ENCODE measurements around the gene CRHR1.

Gene CRHR1

GRCh38 chr17:45777388-45777787, 6.7 kb upstream of the CRHR1 start:
- no peak for TF ChIP-seq SPI1 (IDR thresholded peaks at IDR 0.05; ENCODE audit: borderline replicate concordance, low read depth)
- TF ChIP-seq, protein P1, sequence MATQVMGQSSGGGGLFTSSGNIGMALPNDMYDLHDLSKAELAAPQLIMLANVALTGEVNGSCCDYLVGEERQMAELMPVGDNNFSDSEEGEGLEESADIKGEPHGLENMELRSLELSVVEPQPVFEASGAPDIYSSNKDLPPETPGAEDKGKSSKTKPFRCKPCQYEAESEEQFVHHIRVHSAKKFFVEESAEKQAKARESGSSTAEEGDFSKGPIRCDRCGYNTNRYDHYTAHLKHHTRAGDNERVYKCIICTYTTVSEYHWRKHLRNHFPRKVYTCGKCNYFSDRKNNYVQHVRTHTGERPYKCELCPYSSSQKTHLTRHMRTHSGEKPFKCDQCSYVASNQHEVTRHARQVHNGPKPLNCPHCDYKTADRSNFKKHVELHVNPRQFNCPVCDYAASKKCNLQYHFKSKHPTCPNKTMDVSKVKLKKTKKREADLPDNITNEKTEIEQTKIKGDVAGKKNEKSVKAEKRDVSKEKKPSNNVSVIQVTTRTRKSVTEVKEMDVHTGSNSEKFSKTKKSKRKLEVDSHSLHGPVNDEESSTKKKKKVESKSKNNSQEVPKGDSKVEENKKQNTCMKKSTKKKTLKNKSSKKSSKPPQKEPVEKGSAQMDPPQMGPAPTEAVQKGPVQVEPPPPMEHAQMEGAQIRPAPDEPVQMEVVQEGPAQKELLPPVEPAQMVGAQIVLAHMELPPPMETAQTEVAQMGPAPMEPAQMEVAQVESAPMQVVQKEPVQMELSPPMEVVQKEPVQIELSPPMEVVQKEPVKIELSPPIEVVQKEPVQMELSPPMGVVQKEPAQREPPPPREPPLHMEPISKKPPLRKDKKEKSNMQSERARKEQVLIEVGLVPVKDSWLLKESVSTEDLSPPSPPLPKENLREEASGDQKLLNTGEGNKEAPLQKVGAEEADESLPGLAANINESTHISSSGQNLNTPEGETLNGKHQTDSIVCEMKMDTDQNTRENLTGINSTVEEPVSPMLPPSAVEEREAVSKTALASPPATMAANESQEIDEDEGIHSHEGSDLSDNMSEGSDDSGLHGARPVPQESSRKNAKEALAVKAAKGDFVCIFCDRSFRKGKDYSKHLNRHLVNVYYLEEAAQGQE (IDR thresholded peaks at IDR 0.05; ENCODE audit: insufficient replicate concordance, low read depth): peak; percentile 87
- DNase-seq (ENCODE audit: low read depth in 1 of 2, low spot score in 1 of 2): no peak
- H3K27me3 ChIP-seq (ENCODE audit: insufficient read depth, poor library complexity, severe bottlenecking): peaks cover 16% of the 10 kb centered on the region

DNA sequence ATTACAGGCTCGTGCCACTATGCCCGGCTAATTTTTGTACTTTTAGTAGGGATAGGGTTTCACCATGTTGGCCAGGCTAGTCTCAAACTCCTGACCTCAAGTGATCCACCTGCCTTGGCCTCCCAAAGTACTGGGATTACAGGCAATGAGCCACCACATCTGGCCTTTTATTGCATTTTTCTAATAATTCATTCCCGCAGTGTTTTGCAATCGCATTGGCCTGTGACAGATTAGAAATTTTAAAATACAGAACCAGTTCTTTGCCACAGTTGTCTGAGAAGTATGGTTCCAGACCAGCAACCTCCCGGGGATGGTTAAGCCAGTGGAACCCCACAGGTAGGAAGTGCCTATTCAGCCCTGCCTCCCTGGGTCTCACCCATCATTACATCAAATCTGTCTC, 3.2 kb upstream of the CRHR1 start:
- DNase-seq (ENCODE audit: low read depth in 1 of 2, low spot score in 1 of 2): no peak
- peaks cover 46% of the 10 kb centered on the region for H3K27me3 ChIP-seq (ENCODE audit: insufficient read depth, poor library complexity, severe bottlenecking)
- no peak overlapping the region for H3K4me3 ChIP-seq (replicated peaks; ENCODE audit: insufficient read depth, low read length)
- H3K27ac ChIP-seq (replicated peaks): no peak overlapping the region
- no peak for TF ChIP-seq SPI1 (IDR thresholded peaks at IDR 0.05; ENCODE audit: borderline replicate concordance, low read depth)
- no peak for TF ChIP-seq POLR2AphosphoS5 (IDR thresholded peaks at IDR 0.05; ENCODE audit: low read depth)

More at GRCh38 chr17:45777388-45777787, 6.7 kb upstream of the CRHR1 start:
- H3K4me3 ChIP-seq (replicated peaks; ENCODE audit: insufficient read depth, low read length): no peak overlapping the region
- no peak overlapping the region for H3K27ac ChIP-seq (replicated peaks)

GRCh38 chr17:45782889-45783592, 1.1 kb upstream of the CRHR1 start:
- no peak for DNase-seq (ENCODE audit: low read depth in 1 of 2, low spot score in 1 of 2)
- Histone ChIP-seq H3K27me3 (ENCODE audit: insufficient read depth, poor library complexity, severe bottlenecking) (peaks cover 57% of the 10 kb centered on the region), H3K27ac (replicated peaks) (no peak overlapping the region), H3K4me3 (replicated peaks; ENCODE audit: insufficient read depth, low read length) (no peak overlapping the region)
- no peak for TF ChIP-seq GABPA (IDR thresholded peaks at IDR 0.05; ENCODE audit: low read depth)
- TF ChIP-seq CTCF (IDR thresholded peaks at IDR 0.05; ENCODE audit: insufficient read depth, low read length): no peak
- TF ChIP-seq, protein P1 (IDR thresholded peaks at IDR 0.05; ENCODE audit: insufficient replicate concordance, low read depth): no peak
- no peak for TF ChIP-seq POLR2AphosphoS5 (IDR thresholded peaks at IDR 0.05; ENCODE audit: low read depth)
- TF ChIP-seq SPI1 (IDR thresholded peaks at IDR 0.05; ENCODE audit: borderline replicate concordance, low read depth): no peak

DNA sequence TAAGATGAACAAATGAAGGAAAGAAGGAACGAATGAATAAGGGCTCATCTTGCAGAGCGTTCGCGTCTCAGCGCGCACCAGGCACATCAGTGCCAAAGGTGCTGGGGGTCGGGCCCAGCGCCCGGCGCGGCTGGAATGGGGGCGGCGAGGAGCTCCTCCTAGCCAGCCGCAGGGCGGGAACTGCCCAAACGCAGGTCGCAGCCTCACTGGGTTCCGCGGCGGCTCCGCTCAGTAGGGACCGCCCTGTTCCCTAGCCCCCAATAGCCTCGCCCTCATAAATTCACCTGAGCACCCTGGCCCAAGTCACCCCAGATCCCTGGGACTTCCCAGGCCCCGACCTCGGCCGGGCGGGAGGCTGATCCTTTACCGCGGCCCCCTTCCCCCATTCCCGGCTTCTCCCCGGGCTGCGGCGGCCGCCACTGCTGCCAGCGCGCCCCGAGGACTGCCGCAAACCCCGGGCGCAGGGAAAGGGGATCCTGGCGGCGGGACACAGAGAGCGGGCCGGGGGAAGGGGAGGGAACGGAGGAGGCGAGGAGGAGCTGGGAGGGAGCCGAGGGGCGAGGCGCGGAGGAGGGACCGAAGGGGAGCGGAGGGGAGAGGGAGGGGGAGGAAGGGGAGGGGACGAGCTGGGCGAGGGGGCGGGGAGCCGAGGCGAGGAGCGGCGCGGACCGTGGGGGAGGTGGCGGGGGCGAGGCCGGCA, 377 bp upstream of the CRHR1 start:
- DNase-seq (ENCODE audit: low read depth in 1 of 2, low spot score in 1 of 2): no peak
- TF ChIP-seq SPI1 (IDR thresholded peaks at IDR 0.05; ENCODE audit: borderline replicate concordance, low read depth): no peak
- peaks cover 57% of the 10 kb centered on the region for H3K27me3 ChIP-seq (ENCODE audit: insufficient read depth, poor library complexity, severe bottlenecking)

GRCh38 chr17:45784741-45785479, 790 bp downstream of the CRHR1 start:
- Histone ChIP-seq H3K27ac (replicated peaks) (no peak overlapping the region), H3K4me3 (replicated peaks; ENCODE audit: insufficient read depth, low read length) (peak overlapping the region; percentile 11), H3K27me3 (ENCODE audit: insufficient read depth, poor library complexity, severe bottlenecking) (peaks cover 57% of the 10 kb centered on the region)
- peak; percentile 26 to 46 for DNase-seq (ENCODE audit: low read depth in 1 of 2, low spot score in 1 of 2)
- TF ChIP-seq SPI1 (IDR thresholded peaks at IDR 0.05; ENCODE audit: borderline replicate concordance, low read depth) (peak; percentile 44; the same call in 1 of the 2 replicates), CTCF (IDR thresholded peaks at IDR 0.05; ENCODE audit: insufficient read depth, low read length) (no peak)

More for the DNA sequence above, 377 bp upstream of the CRHR1 start:
- Histone ChIP-seq H3K27ac (replicated peaks) (no peak overlapping the region), H3K4me3 (replicated peaks; ENCODE audit: insufficient read depth, low read length) (no peak overlapping the region)

Measured in HL-60 (cell line).